ENCODE results near the gene SNX33.

DNA sequence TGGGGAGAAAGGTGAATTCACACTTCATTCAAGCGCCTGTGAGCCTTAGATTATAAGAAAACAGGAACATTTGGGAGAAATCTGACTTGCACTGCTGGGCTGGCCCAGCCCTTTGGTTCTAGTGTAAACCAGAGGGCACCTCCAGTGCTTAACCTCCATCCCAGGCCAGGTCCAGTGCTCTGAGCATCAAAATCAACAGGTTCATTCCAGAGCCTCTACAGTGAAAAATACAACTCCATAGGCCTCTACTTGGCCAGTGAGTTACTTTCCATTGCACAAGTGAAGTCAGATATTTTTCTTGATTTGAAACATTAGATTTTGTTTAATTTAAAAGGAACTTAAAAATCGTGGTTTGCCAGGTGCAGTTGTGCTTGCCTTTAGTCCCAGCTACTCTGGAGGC, 25.2 kb upstream of the SNX33 start:
- TF ChIP-seq, protein P1, sequence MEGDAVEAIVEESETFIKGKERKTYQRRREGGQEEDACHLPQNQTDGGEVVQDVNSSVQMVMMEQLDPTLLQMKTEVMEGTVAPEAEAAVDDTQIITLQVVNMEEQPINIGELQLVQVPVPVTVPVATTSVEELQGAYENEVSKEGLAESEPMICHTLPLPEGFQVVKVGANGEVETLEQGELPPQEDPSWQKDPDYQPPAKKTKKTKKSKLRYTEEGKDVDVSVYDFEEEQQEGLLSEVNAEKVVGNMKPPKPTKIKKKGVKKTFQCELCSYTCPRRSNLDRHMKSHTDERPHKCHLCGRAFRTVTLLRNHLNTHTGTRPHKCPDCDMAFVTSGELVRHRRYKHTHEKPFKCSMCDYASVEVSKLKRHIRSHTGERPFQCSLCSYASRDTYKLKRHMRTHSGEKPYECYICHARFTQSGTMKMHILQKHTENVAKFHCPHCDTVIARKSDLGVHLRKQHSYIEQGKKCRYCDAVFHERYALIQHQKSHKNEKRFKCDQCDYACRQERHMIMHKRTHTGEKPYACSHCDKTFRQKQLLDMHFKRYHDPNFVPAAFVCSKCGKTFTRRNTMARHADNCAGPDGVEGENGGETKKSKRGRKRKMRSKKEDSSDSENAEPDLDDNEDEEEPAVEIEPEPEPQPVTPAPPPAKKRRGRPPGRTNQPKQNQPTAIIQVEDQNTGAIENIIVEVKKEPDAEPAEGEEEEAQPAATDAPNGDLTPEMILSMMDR (IDR thresholded peaks at IDR 0.05; ENCODE audit: poor library complexity) = no peak
- no peak for TF ChIP-seq EZH2phosphoT487 (IDR thresholded peaks at IDR 0.05; ENCODE audit: low read depth, severe bottlenecking, unreplicated experiment)

Measured in hepatocyte (in vitro differentiated cells).